SKM-1 (cell line): Measurements from ENCODE around the gene UVSSA.
"Not testable (repeated sequence)": the region's sequence is repeated elsewhere in the genome, so short reads cannot be mapped to it uniquely, and the experiment has no call there.

Experiments used
- DNase-seq: peaks from one replicate; lab custom pipeline; 2025; ENCODE audit not compliant: unreplicated experiment; lab: John Stamatoyannopoulos, UW

Gene UVSSA

DNA sequence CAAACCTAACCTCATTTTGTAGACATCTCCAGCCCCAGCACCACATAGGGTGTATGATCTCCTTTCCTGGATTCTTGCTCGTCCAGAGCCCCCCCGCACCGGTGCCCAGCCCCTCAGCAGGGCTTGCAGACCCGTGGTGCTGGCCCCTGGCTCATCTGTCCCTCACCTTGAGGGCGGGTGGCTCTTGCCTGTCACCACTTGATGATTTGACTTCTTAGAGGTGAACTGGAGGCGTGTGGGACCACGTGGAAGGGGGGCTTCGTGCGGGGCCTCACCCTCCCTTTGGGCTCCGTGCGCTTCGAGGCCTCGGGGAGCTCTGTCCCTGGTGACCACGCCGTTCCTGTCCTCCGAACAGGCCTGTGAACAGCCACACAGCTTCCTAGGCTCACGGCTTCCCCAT lies 15.5 kb downstream of the UVSSA start:
- no peak for DNase-seq

DNA sequence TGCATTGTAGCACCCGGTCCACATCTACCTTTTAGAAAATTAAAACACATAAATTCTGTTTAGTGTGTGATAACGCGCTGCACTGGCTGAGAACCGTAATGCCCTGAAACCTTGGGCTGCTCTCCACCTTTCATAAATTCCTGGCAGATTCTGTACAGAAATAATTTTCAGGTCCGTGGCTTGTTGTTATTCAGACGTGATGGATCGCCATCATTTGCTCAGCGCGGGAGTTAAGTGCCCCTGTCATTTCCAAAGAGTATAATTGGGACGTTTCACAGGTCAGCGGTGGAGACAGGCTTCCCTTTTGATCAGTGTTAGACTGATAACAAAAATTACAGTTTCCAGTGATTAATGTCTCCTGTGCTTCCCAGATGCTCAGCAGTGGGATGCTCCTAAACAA lies 16.5 kb downstream of the UVSSA start:
- DNase-seq, result no peak

DNA sequence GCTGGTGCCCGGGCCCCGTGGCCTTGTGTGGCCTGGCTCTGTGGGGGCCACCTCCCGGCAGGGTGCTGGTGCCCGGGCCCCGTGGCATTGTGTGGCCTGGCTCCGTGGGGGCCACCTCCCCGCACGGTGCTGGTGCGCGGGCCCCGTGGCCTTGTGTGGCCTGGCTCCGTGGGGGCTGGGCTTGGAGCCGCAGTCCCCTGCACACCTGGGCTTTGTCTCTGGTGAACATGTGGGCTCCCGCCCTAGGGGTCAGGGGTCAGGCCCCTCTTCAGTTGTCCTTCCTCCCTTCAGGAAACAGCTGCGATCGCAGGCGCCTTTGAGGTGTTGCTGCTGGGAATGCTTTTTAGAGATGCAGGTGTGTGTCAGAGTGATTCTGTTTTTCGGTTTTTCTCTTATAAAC lies 17.2 kb downstream of the UVSSA start:
- DNase-seq, result no peak

DNA sequence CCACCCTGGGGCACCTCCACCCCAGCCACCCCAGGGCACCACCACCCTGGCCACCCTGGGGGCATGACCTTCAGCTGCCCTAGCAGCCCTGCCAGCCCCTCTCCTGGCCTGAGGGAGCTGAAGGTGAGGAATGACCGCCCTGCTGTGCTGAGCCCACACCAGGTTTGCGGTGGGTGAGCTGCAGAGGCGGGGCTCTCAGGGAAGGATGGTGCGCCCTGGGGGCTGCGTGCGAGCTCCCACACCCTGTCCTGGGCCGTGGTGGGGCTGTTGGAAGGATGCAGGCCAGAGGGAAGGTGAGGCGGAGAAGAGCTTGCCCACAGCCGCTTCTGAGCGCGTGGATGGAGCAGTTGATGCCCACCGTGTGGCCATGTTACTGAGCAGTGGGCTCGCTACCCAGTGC lies 17.7 kb downstream of the UVSSA start:
- no peak for DNase-seq

DNA sequence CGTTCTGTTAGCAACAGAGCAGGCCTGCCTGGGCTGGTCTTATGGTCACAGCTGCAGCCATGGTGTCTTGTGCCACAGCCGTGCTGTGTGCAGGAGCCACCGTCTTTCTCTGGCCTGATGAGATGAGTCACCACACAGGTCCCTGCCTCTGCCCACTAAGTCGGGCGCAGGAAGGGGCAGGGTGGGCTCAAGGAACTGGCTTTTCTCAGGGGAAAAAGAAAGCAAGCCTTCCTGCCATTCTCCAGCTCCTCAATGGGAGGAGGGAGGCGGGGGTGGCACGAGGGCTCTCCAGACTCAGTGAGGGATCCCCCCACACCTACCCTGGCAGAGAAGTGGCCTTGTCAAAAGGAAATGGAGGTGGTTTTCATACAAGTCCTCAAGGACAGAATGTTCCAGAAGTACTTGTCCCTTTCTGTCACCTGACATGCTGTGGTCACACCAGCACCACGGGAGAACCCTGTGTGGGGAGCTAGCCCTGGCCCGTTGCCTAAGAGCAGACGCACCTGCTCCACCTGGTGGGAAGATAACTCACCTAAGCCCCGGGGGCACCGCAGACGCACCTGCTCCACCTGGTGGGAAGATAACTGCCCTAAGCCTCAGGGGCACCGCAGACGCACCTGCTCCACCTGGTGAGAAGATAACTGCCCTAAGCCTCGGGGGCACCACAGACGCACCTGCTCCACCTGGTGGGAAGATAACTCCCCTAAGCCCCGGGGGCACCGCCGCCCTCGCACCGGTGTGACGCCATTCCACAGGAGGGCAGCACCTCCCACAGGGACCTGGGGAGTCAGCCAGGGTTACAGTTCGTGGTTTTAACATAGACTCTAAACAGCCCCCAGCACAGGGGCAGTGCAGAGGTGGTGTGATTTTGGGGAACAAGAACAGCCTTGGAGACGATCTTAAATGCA lies 18.5 kb downstream of the UVSSA start:
- no peak for DNase-seq

DNA sequence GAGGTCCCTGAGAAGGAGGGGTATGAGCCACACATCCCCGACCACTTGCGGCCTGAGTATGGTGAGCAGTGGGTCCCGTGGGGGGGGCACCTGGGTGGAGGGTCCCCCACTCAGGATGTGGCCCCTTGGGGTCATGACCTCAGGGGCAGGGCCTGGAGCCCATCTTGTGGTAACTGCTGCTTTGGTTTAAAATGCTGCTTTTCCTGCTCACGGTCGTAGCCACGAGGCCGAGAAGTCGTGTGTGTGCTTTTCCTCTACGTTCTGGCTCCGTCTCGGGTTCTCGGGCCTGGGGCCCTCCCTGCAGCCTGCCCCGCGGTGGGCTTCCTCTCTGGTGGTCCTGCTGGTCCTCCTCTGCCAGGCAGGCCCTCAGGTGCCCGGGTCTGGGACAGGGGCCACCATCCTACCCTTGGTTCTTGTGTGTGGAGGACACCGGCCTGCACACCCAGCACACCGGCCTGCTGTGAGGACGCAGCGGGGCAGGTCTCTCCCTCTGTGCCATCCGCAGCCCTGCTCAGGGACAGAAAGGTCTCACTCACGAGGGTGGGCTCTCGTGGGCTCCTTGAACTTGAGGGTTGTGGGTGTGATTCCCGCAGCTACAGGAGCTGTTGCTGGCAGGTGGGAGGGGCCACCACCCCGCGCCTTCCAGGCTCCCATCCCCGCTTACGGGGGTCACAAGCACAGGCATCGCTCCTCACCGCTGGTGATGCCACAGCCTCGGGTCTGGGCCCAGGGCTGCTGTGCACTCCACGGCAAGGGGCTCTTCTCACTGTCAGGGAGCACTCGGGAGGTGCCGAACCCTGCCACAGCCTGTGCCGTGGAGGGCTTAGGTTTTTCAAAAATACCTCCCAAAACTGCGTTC lies 19.6 kb downstream of the UVSSA start:
- DNase-seq, result no peak

DNA sequence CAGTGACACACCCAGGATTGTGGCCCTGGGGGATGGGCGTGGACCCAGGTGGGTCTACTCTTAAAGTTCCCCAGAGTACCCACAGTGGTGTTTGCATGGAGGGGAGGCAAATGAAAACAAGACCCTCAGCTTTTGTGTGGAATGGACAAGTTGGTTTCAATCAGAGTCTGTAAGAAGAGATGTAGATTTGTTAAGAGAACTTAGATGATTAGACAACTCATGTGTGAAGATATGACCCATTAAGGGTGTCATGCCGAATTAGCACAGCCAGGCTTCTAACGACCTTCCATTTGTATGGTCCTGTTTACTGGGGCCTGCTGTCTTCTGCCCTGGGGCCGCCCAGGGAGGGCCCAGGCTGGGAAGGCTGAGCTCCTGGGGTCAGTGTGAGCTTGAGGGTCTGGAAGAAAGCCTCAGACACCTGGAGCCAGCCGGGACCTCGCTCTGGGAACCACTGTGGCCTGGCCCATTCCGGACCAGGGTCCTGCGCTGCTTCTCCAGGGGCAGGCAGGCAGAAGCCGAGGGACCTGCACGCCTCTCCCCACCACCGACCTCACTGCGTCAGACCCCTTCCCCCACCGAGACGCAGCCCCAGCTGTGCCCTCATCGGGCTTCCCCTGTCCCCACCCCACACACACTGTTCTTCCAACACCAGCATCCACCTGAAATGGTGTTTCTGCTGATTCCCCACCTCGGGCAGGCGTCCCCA lies 20.4 kb downstream of the UVSSA start:
- no peak for DNase-seq

DNA sequence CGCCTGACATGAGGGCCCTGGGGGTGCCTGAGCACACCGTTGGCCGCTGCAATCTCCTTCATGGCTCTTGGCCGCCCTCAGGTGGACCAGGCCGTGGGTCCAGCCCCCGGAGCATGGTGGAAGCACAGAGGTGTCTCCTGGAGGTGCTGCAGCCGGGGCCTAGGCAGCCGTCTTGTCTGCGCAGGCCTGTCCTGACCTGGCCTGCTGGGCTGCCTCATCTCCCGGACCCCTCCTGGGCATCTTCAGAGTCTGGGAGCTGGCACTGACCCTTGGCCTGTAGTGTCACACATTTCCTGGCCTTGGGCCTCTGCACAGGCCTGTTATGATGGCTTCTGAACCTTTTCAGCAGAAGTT lies 20.9 kb downstream of the UVSSA start:
- DNase-seq, result no peak

DNA sequence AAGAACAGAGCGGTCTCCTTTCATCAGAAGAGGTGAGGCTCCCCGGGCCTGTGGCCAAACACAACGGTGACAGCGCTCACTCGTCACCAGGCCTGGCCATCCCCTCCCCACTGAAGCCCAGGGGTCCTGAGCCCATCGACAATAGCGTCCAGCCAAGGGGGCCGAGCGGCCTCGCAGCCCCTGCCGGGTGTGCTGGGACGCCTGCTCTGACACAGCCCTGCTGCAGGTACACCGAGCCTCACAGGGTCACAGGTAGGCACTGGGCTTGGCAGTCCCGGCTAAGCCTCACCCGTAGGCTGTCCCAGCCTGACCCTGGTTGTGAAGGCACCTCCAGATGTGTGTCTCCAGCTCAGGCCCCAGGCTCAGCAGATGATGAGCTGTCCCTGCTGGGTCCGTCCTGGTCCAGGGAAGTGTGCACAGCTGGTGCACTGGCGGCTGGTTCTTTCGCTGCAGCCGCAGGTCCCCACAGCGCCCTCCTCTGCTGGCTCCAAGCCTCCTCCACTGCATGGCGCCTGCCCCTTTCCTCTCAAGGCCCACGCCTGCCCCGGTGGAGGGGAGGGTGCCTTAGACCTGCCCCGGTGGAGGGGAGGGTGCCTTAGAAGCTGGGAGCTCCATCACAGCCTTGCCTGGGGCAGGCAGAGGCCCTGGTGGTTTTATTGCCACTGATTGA lies 21.5 kb downstream of the UVSSA start:
- no peak for DNase-seq

DNA sequence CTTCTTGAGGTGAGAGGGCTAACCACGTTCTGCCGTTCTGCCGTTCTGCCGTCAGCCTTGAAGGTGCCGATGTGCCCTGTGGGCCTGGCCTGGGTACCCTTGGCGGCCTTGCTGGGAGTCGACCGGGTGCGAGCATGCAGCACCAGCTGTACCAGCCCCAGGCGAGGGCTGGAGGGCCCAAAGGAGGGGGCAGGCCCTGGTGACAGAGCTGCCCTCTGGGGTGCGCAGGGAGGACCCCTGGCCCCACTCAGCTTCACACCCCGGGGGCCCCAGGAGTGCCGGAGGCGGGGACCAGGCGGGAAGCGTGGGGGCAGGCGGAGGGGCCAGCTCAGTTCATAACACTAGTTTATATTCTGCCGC lies 22.1 kb downstream of the UVSSA start:
- no peak for DNase-seq

DNA sequence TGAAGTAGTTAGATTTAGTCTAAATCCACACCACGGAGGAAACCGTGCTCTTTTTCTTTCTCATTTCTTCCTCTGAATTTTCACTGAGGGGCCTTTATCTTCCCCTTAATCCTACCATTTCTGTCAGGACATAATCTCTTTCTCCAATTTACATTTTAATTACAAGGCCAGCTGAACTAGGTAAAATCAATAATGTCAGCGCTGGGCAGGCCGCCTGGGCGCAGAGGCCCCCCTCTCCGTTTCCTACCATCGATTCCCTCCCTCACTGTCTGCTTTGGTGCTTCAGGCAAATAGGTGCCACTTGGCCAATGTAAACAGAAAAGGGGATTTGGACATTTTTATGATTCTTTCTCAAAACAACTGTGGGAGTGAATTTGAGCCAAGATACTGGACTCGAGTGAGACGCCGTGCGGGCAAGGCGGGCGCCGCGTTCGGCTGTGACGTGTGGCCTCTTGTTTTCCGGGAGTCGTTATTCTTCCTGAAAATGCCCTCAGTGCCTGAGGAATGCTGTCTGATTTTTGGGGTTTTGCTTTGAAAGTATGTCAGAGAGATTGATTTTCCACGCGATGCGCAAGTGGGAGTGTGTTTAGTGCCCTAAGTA lies 22.6 kb downstream of the UVSSA start:
- DNase-seq, result no peak

DNA sequence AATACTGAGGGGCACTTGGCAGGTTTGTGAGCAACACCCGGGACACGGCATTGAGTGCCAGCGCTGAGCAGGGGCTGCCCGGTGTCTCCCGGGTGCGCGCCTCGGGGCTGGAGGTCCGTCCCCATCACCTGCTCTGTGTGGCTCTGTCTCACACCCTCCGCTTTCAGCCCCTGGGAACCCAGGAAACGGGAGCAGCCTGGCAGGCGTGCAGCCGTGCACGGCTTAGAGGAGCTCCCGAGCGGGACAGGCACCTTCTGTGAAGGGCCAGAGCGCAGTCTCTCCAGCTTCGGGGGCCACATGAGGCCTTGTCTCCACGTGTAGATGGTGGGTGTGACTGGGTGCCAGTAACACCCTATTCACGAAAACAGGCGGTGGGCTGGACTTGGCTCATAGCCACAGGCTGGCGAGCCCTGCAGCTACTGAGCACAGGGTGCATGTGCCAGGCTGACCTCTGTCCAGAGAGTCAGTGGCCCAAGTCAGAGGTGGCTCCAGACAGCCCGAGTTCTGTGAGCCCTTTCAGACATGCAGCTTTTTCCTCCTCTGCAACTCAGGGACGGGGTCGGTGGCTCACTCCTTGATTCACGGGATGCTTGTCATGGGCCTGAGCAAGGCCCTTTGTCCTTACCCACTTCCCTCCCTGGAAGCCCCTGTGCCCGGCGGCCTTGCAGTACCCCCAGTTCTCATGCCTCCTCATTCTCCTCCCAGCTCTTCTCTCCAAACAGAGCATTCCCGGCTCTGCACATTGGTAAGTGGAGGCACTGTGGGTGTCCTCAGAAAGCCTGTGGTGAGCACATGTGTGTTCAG lies 23.5 kb downstream of the UVSSA start:
- no peak for DNase-seq

DNA sequence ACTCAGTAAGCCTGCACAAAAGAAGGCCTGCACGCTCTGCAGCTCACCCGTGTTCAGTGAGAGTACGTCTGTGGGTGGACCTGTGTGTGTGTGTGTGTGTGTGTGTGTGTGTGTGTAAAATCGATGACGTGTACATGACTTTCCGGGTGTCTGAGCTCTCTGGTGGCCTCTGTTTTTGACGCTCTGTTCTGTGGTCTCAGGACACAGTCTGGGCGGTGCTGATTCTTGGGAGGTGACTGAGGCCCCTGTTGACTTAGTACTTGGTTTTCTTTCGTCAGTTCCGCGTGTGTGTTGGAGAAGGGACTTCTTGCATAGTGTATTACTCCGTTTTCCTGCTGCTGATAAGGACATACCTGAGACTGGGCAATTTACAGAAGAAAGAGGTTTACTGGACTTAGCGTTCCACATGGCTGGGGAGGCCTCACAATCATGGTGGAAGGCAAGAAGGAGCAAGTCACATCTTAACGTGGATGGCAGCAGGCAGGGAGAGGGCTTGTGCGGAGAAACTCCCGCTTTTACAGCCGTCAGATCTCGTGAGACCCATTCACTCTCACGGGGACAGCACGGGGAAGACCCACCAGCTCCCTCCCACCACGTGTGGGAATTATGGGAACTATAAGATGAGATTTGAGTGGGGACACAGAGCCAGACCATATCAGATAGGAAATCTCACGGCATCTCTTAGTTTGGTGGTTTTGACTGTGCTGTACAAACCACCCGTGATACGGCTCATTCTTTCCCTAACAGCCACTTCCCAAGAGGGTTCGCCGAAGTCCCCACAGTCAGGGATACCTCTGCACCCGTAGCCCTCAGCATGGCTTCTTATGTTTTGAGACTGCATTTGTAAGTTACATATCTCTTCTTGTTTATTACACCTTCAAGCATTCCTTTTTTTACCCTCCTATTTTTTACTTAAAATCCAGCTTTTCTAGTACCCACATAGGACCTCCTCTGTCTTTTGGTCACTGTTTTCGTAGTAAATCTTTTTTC lies 24.5 kb downstream of the UVSSA start:
- DNase-seq, result no peak

DNA sequence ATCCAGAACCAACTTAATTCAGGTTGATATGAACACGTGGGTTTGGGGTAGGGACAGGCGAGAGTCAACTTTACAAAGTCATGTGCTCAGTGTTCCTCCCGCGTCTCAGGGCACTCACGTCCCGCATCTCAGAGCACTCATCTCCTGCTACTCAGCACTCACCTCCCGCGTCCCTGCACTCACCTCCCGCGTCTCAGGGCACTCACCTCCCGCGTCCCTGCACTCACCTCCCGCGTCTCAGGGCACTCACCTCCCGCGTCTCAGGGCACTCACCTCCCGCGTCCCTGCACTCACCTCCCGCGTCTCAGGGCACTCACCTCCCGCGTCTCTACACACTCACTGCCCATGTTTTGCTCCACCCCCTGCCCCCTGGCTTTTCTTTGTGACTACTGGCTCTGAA lies 25.6 kb downstream of the UVSSA start:
- not testable (repeated sequence) for DNase-seq

DNA sequence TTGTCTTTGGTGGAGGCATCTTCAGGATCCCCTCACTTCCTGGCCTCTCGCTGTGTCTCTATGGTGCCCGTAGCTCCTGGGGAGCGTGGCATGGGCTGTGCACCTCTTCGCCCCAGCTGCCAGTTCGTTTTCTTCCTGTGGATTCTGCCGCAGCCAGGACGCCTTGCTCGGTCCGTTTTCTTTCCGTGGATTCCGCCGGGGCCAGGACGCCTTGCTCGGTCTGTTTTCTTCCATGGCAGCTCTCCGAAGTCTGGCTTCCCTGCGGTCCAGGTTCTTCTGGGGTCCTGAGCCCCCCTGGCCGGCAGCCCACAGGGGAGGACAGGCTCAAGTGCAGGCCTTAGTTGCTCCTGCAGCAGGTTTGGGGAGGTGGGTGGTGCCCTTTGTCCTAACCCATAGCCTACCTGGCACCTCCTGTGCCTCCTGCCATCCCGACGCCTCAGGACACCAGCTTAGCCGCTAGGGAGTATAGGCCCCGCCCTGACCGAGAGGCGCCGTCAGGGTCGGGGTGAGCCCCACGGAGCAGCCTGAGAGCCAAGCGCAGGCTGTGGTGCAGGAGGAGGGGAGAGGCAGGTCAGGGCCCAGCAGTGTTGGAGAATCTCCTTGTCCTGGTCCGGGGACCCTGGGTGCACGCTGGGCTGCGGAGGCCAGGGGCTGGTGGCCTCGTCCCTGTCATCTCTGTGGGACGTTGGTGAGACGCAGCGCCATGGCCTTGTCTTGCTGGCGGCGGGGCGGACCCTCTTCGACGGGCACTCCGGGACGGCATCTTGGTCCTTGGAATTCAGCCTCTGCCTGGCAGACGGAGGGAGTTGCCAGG lies 27.1 kb downstream of the UVSSA start:
- DNase-seq, result no peak

DNA sequence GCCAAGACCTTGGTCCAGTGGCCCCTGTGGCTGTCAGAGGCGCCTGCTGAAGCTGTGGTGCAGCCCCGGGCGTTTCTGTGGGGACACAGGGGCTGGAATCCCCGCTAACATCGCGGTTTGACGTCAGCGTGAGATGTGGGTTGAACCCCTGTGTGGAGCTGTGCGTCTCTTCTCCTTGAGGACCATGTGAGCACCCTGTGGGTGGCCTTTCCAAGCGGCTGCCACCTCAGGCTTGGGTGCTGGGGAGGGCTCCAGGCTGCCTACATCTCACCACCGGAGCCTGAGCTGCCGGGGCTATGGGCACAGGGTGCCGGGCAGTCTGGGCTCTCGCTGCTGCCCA lies 27.7 kb downstream of the UVSSA start:
- DNase-seq, result no peak

DNA sequence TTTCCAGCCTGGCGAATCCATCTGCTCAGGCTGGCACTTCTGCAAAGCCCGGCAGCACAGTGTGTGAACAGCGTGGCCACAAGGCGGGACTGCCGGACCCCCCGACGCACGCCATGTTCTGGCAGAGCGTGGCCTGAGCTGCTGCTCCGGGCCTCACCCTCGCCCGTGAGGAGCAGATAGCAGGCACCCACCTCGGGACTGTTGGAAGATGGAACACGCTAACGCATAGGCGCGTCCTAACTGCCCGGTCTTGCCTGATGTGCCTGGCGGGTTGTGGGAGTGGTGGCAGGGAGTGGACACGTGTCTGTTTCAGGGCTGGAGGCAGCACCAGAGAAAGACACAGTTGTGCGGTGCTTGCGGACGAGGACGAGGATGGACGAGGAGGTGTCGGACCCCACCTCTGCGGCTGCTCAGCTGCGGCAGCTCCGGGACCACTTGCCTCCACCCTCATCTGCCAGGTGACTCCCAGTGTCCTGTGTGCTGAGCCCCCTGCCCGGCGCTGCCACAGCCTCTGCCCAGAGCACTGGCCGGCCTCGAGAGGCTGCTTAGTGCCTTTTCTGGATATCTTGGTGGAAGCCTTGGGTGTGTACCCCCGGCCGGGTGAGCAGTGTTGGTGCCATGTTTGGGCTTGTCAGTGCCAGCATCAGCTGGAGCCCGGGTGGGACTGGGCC lies 28.2 kb downstream of the UVSSA start:
- no peak for DNase-seq
